Central memory CD8-positive, alpha-beta T cell (primary cell): ENCODE data around the gene PHB1.

ENCODE experiments used
- ATAC-seq: fragments of 150-1000 bp; cut with Tn5 transposase; replicated peaks from 2 replicates; pipeline ENCODE4 v1.10.0; 2022; ENCODE audit warnings: mild to moderate bottlenecking, moderate FRiP score, moderate number of reproducible peaks; ENCODE audit not compliant: poor library complexity, severe bottlenecking; ENCODE audit errors: extremely low read depth
- DNase-seq, 2 donors: peaks; one replicate each; pipeline ENCODE4 v3.0.0; 2021; ENCODE audit warnings: low spot score in 2 of 2
- H3K27ac Mint-ChIP-seq: one replicate; pipeline ENCODE4 v1.8.0; 2022; ENCODE audit warnings: low read depth, mild to moderate bottlenecking, moderate library complexity, mixed read lengths
- H3K27me3 Mint-ChIP-seq: one replicate; pipeline ENCODE4 v1.8.0; 2022; ENCODE audit warnings: mixed read lengths
- H3K36me3 Mint-ChIP-seq: one replicate; pipeline ENCODE4 v1.8.0; 2022; ENCODE audit warnings: mild to moderate bottlenecking, moderate library complexity, mixed read lengths; ENCODE audit not compliant: insufficient read depth
- H3K4me1 Mint-ChIP-seq: one replicate; pipeline ENCODE4 v1.8.0; 2022; ENCODE audit warnings: mixed read lengths
- H3K4me3 Mint-ChIP-seq: one replicate; pipeline ENCODE4 v1.8.0; 2022; ENCODE audit warnings: mild to moderate bottlenecking, moderate library complexity, mixed read lengths
- H3K9me3 Mint-ChIP-seq: one replicate; pipeline ENCODE4 v1.8.0; 2022; ENCODE audit warnings: mixed read lengths

PHB1 gene

GRCh38 chr17:49407981-49408501, 6.6 kb downstream of the PHB1 start:
- ATAC-seq = peak; percentile 71
- Mint-ChIP-seq H3K4me1 (peaks cover 39% of the 10 kb centered on the region), H3K27me3 (no peaks in the 10 kb centered on the region), H3K27ac (peak overlapping the region; percentile 19), H3K9me3 (no peaks in the 10 kb centered on the region), H3K4me3 (no peak overlapping the region), H3K36me3 (peaks cover 48% of the 10 kb centered on the region)
- DNase-seq = peak; percentile 79 to 81

- ATAC-seq (no peak), DNase-seq (no peak)
- no peaks in the 10 kb centered on the region for H3K9me3 Mint-ChIP-seq
- no peaks in the 10 kb centered on the region for H3K27me3 Mint-ChIP-seq
- H3K36me3 Mint-ChIP-seq = peaks cover 43% of the 10 kb centered on the region
- no peak overlapping the region for H3K27ac Mint-ChIP-seq
- H3K4me1 Mint-ChIP-seq = peaks cover 47% of the 10 kb centered on the region
- H3K4me3 Mint-ChIP-seq = no peak overlapping the region
Measured at GRCh38 chr17:49407086-49407485, 7.6 kb downstream of the PHB1 start.

- Mint-ChIP-seq H3K36me3 (peaks cover 38% of the 10 kb centered on the region), H3K27me3 (no peaks in the 10 kb centered on the region), H3K4me3 (no peak overlapping the region), H3K4me1 (peaks cover 42% of the 10 kb centered on the region), H3K9me3 (no peaks in the 10 kb centered on the region), H3K27ac (peak overlapping the region; percentile 29)
- DNase-seq (no peak), ATAC-seq (no peak)
Measured at GRCh38 chr17:49406421-49407061, 8.1 kb downstream of the PHB1 start.

- no peak for ATAC-seq
- H3K27me3 Mint-ChIP-seq = no peaks in the 10 kb centered on the region
- H3K9me3 Mint-ChIP-seq = no peaks in the 10 kb centered on the region
- peak overlapping the region; percentile 91 for H3K27ac Mint-ChIP-seq
- peaks cover 40% of the 10 kb centered on the region for H3K4me1 Mint-ChIP-seq
- peaks cover 28% of the 10 kb centered on the region for H3K36me3 Mint-ChIP-seq
- no peak for DNase-seq
- peak overlapping the region; percentile 65 for H3K4me3 Mint-ChIP-seq
Measured at GRCh38 chr17:49404906-49405305, 9.8 kb downstream of the PHB1 start.

- Mint-ChIP-seq H3K27me3 (no peaks in the 10 kb centered on the region), H3K4me3 (peak overlapping the region; percentile 65), H3K36me3 (peaks cover 25% of the 10 kb centered on the region), H3K4me1 (peaks cover 40% of the 10 kb centered on the region), H3K9me3 (no peaks in the 10 kb centered on the region), H3K27ac (peak overlapping the region; percentile 91)
- ATAC-seq = peak; percentile 83
- peak in 1 of 2 donors; percentile 44 for DNase-seq
Measured at GRCh38 chr17:49404361-49404760, 10.3 kb downstream of the PHB1 start.

- no peaks in the 10 kb centered on the region for H3K27me3 Mint-ChIP-seq
- peak overlapping the region; percentile 91 for H3K27ac Mint-ChIP-seq
- H3K36me3 Mint-ChIP-seq = peaks cover 21% of the 10 kb centered on the region
- H3K4me3 Mint-ChIP-seq = peak overlapping the region; percentile 65
- no peaks in the 10 kb centered on the region for H3K9me3 Mint-ChIP-seq
- DNase-seq = no peak
- ATAC-seq = no peak
- H3K4me1 Mint-ChIP-seq = peaks cover 40% of the 10 kb centered on the region
Measured at GRCh38 chr17:49403514-49404289, 11.0 kb downstream of the PHB1 start.

- H3K4me1 Mint-ChIP-seq = peaks cover 30% of the 10 kb centered on the region
- H3K27me3 Mint-ChIP-seq = no peaks in the 10 kb centered on the region
- ATAC-seq (no peak), DNase-seq (no peak)
- H3K9me3 Mint-ChIP-seq = no peaks in the 10 kb centered on the region
- H3K27ac Mint-ChIP-seq = peak overlapping the region; percentile 91
- H3K36me3 Mint-ChIP-seq = peaks cover 15% of the 10 kb centered on the region
- H3K4me3 Mint-ChIP-seq = no peak overlapping the region
Measured at GRCh38 chr17:49402706-49403105, 12.0 kb downstream of the PHB1 start.

- no peaks in the 10 kb centered on the region for H3K27me3 Mint-ChIP-seq
- peak overlapping the region; percentile 91 for H3K27ac Mint-ChIP-seq
- no peaks in the 10 kb centered on the region for H3K9me3 Mint-ChIP-seq
- DNase-seq (no peak), ATAC-seq (no peak)
- no peak overlapping the region for H3K4me3 Mint-ChIP-seq
- H3K4me1 Mint-ChIP-seq = peaks cover 29% of the 10 kb centered on the region
- H3K36me3 Mint-ChIP-seq = peaks cover 15% of the 10 kb centered on the region
Measured at GRCh38 chr17:49401971-49402611, 12.6 kb downstream of the PHB1 start.

GRCh38 chr17:49399995-49400394, 14.7 kb downstream of the PHB1 start:
- ATAC-seq = no peak
- Mint-ChIP-seq H3K4me1 (peaks cover 32% of the 10 kb centered on the region), H3K4me3 (no peak overlapping the region), H3K9me3 (no peaks in the 10 kb centered on the region), H3K27ac (no peak overlapping the region), H3K27me3 (no peaks in the 10 kb centered on the region), H3K36me3 (peaks cover 8% of the 10 kb centered on the region)
- DNase-seq = no peak

- Mint-ChIP-seq H3K4me3 (no peak overlapping the region), H3K36me3 (no peaks in the 10 kb centered on the region), H3K4me1 (peaks cover 12% of the 10 kb centered on the region), H3K27me3 (no peaks in the 10 kb centered on the region), H3K27ac (peak overlapping the region; percentile 62), H3K9me3 (no peaks in the 10 kb centered on the region)
- no peak for ATAC-seq
- no peak for DNase-seq
Measured at GRCh38 chr17:49397586-49397985, 17.1 kb downstream of the PHB1 start.

- H3K4me1 Mint-ChIP-seq = peaks cover 33% of the 10 kb centered on the region
- H3K27me3 Mint-ChIP-seq = no peaks in the 10 kb centered on the region
- no peaks in the 10 kb centered on the region for H3K9me3 Mint-ChIP-seq
- H3K4me3 Mint-ChIP-seq = no peak overlapping the region
- H3K27ac Mint-ChIP-seq = no peak overlapping the region
- ATAC-seq (no peak), DNase-seq (no peak)
- H3K36me3 Mint-ChIP-seq = peaks cover 2% of the 10 kb centered on the region
Measured at GRCh38 chr17:49393491-49394255, 21.0 kb downstream of the PHB1 start.
